Natural killer cell (primary cell): Measurements from ENCODE around the gene SLC12A4. TPM values are rescaled to one million over a fixed set of nuclear protein-coding genes. Genes with fewer than 3 reads are reported as not detected.
"Not testable (repeated sequence)": the region's sequence is repeated elsewhere in the genome, so short reads cannot be mapped to it uniquely, and the experiment has no call there.

Experiments
- ATAC-seq, 3 donors: fragments of 150-1000 bp in 2 of 3; fragments of 200-7000 bp in 1 of 3; cut with Tn5 transposase; 1 replicate in 1 of 3; 2 replicates in 2 of 3; pipeline ENCODE4 v1.10.0; 2021; ENCODE audit warnings: mild to moderate bottlenecking in 2 of 3, moderate library complexity in 2 of 3
- DNase-seq, 2 donors: peaks; one replicate each; pipeline versions ENCODE4 v3.0.0 to v3.0.0-alpha.2; 2013 to 2021; ENCODE audit warnings: mixed read lengths in 1 of 2
- H3K27ac ChIP-seq: one replicate; pipeline ENCODE4 v1.5.1; 2013; ENCODE audit warnings: mild to moderate bottlenecking, low read length
- H3K27me3 ChIP-seq: one replicate; pipeline ENCODE4 v1.6.1; 2013; ENCODE audit warnings: low read length; ENCODE audit not compliant: control insufficient read depth, insufficient read depth
- H3K36me3 ChIP-seq: one replicate; pipeline ENCODE4 v1.6.1; 2013; ENCODE audit warnings: low read length; ENCODE audit not compliant: control insufficient read depth, insufficient read depth
- H3K4me1 ChIP-seq: one replicate; pipeline ENCODE4 v1.6.1; 2013; ENCODE audit warnings: low read length; ENCODE audit not compliant: control insufficient read depth, insufficient read depth
- H3K4me3 ChIP-seq: one replicate; pipeline ENCODE4 v1.5.1; 2013; ENCODE audit warnings: low read length
- H3K9me3 ChIP-seq: one replicate; pipeline ENCODE4 v1.6.1; 2013; ENCODE audit warnings: low read length; ENCODE audit not compliant: control insufficient read depth, insufficient read depth
- H3K27ac Mint-ChIP-seq, 2 donors: one replicate each; pipeline ENCODE4 v1.8.0; 2022; ENCODE audit warnings: mild to moderate bottlenecking in 2 of 2, mixed read lengths in 2 of 2, moderate library complexity in 1 of 2
- H3K27me3 Mint-ChIP-seq, 2 donors: one replicate each; pipeline ENCODE4 v1.8.0; 2022; ENCODE audit warnings: low read depth in 2 of 2, mixed read lengths in 2 of 2
- H3K36me3 Mint-ChIP-seq: one replicate; pipeline ENCODE4 v1.8.0; 2022; ENCODE audit warnings: mixed read lengths
- H3K4me1 Mint-ChIP-seq, 2 donors: one replicate each; pipeline ENCODE4 v1.8.0; 2022; ENCODE audit warnings: mixed read lengths in 2 of 2
- H3K4me3 Mint-ChIP-seq: one replicate; pipeline ENCODE4 v1.8.0; 2022; ENCODE audit warnings: mild to moderate bottlenecking, moderate library complexity, mixed read lengths
- H3K9me3 Mint-ChIP-seq, 2 donors: one replicate each; pipeline ENCODE4 v1.8.0; 2022; ENCODE audit warnings: mixed read lengths in 2 of 2
- CTCF ChIP-seq: fragments of 200-600 bp; IDR thresholded peaks from one replicate; pipeline ENCODE4 v1.8.0; 2022; ENCODE audit warnings: antibody characterized with exemption
- WGBS: methylation state at CpG from one replicate; pipeline ENCODE4 v1.1.7; 2013; ENCODE audit warnings: missing lambda C conversion rate; ENCODE audit not compliant: insufficient coverage; 5-methylcytosine and 5-hydroxymethylcytosine counted together
- intact Hi-C: fragments of 100-400 bp; cut with micrococcal nuclease; formaldehyde crosslinking; loops from one replicate; pipeline ENCODE4 v1.14.2; 2022
- total RNA-seq, 4 donors: library from RNA; stranded (reverse); fragments of 120-200 nt in 1 of 4; gene quantifications; one replicate each; pipeline versions ENCODE4 v1.2.3 to v1.2.4, GENCODE V29; 2013 to 2022

SLC12A4 gene
- total RNA-seq, 3 donors from 2014 or later (not counting 1 experiment from before 2014, with no cell fraction given): 30.0 to 47.0 (median 30.5) TPM

GRCh38 chr16:67996666-67997065 lies 28.2 kb upstream of the SLC12A4 start:
- intact Hi-C loops: no loop called here
- Mint-ChIP-seq H3K36me3 (no peaks in the 10 kb centered on the region), H3K4me3 (no peak overlapping the region), H3K4me1 (peaks cover 39 to 62% of the 10 kb centered on the region in 2 donors), H3K27me3 (no peaks in the 10 kb centered on the region), H3K27ac (peak overlapping the region in 1 of 2 donors; percentile 95), H3K9me3 (no peaks in the 10 kb centered on the region)
- H3K27ac ChIP-seq: peak overlapping the region; percentile 3
- H3K27me3 ChIP-seq: no peaks in the 10 kb centered on the region
- H3K9me3 ChIP-seq: peaks cover 4% of the 10 kb centered on the region
- peaks cover 90% of the 10 kb centered on the region for H3K4me1 ChIP-seq
- no peak overlapping the region for H3K4me3 ChIP-seq
- TF ChIP-seq CTCF: no peak
- H3K36me3 ChIP-seq: peaks cover 2% of the 10 kb centered on the region
- DNase-seq (no peak), ATAC-seq (no peak)
- WGBS: 100% methylated on average over 5 of the region's 5 CpGs

- no peaks in the 10 kb centered on the region for H3K9me3 Mint-ChIP-seq
- Histone ChIP-seq H3K36me3 (peaks cover 6% of the 10 kb centered on the region), H3K4me1 (peaks cover 77% of the 10 kb centered on the region), H3K27me3 (no peaks in the 10 kb centered on the region), H3K27ac (peak overlapping the region; percentile 89), H3K4me3 (no peak overlapping the region), H3K9me3 (peaks cover 4% of the 10 kb centered on the region)
- intact Hi-C loops: no loop called here
- peak overlapping the region; percentile 89 to 95 for H3K27ac Mint-ChIP-seq
- 48% methylated on average over 5 of the region's 5 CpGs for WGBS
- ATAC-seq (no peak), DNase-seq (no peak)
- H3K27me3 Mint-ChIP-seq: no peaks in the 10 kb centered on the region
- TF ChIP-seq CTCF: no peak
- H3K4me1 Mint-ChIP-seq: peaks cover 36 to 59% of the 10 kb centered on the region in 2 donors
- no peaks in the 10 kb centered on the region for H3K36me3 Mint-ChIP-seq
- peak overlapping the region; percentile 37 for H3K4me3 Mint-ChIP-seq
These were observed 27.0 kb upstream of the SLC12A4 start for GRCh38 chr16:67995423-67995822.

- intact Hi-C loops, H3K36me3 Mint-ChIP-seq, H3K27me3 ChIP-seq, DNase-seq, H3K36me3 ChIP-seq, H3K27me3 Mint-ChIP-seq, H3K9me3 Mint-ChIP-seq, H3K9me3 ChIP-seq: not testable (repeated sequence)
- Histone ChIP-seq H3K27ac (peak overlapping the region; percentile 89), H3K4me3 (peak overlapping the region; percentile 32), H3K4me1 (peaks cover 77% of the 10 kb centered on the region)
- Mint-ChIP-seq H3K27ac (peak overlapping the region; percentile 89 to 95), H3K4me1 (peaks cover 28 to 53% of the 10 kb centered on the region in 2 donors), H3K4me3 (peak overlapping the region; percentile 83)
- peak; percentile 7 to 17 (median 15) for ATAC-seq
- WGBS: 8% methylated on average over 4 of the region's 6 CpGs
These were observed 25.6 kb upstream of the SLC12A4 start for GRCh38 chr16:67994040-67994408.

GRCh38 chr16:67993207-67994039 lies 25.0 kb upstream of the SLC12A4 start:
- 4% methylated on average over 39 of the region's 39 CpGs for WGBS
- peak; percentile 88 to 95 (median 90) for ATAC-seq
- peak; percentile 85 to 91 for DNase-seq
- peak overlapping the region; percentile 83 for H3K4me3 Mint-ChIP-seq
- no peaks in the 10 kb centered on the region for H3K36me3 Mint-ChIP-seq
- peak overlapping the region; percentile 89 to 95 for H3K27ac Mint-ChIP-seq
- intact Hi-C loops: loop anchor here (1.0 kb wide), 3 partner anchors 30 to 236 kb away; partner anchors contain the start of genes DDX28 and DUS2
- H3K9me3 Mint-ChIP-seq: no peaks in the 10 kb centered on the region
- Histone ChIP-seq H3K4me1 (peaks cover 75% of the 10 kb centered on the region), H3K9me3 (peaks cover 2% of the 10 kb centered on the region), H3K36me3 (peaks cover 6% of the 10 kb centered on the region), H3K4me3 (peak overlapping the region; percentile 32), H3K27me3 (no peaks in the 10 kb centered on the region), H3K27ac (peak overlapping the region; percentile 89)
- TF ChIP-seq CTCF: peak; percentile 92
- H3K27me3 Mint-ChIP-seq: no peaks in the 10 kb centered on the region
- H3K4me1 Mint-ChIP-seq: peaks cover 24 to 53% of the 10 kb centered on the region in 2 donors
